Measurements from ENCODE around the gene MEX3D. TPM values are rescaled to one million over a fixed set of nuclear protein-coding genes. Genes with fewer than 3 reads are reported as not detected.

Gene MEX3D
- total RNA-seq, 2 experiments from 2014 or later = 1.6 to 2.3 TPM

DNA sequence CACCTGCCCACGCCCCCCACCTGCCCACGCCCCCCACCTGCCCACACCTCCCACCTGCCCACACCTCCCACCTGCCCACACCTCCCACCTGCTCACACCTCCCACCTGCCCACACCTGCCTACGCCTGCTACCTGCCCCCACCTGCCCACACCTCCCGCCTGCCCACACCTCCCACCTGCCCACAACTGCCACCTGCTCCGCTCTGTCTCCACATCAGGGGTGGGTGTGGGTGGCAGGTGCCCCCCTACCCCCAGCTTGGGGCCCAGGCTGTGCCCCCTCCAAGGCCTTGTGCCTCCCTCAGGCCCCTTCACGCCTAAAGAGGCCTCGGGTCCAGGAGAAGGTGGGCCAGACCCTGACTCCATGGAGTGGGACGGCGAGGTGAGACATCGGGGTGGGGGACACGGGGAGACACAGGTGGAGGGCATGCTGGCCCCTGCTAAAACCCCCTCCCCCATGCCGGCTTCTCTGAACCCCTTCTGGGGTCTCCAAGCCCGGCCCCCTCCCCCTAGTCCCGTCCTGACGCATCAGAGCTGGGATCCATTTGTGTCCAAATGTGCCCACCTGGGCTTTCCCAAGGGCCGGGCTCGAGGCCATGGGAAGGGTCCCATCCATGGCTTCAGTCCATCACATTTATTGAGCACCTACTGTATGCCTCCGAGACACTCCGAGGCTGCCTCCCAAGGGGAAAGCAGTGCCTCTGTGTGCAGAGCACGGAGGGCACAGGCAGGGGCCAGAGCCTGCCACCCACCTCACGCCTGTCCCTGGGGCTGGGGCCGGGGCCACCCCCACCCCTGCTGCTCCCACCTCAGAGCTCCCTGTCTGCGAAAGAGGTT is 39.3 kb downstream of the MEX3D start:
- ATAC-seq (ENCODE audit: poor library complexity) (no peak), DNase-seq (no peak)
- Histone ChIP-seq H3K36me3 (ENCODE audit: insufficient read depth, low read length) (no peaks in the 10 kb centered on the region), H3K4me3 (ENCODE audit: low read length) (no peak overlapping the region), H3K27ac (ENCODE audit: low read depth in 1 of 2, low read length in 2 of 2) (no peak overlapping the region), H3K9me3 (ENCODE audit: control insufficient read depth in 1 of 2, insufficient read depth in 1 of 2, low read length in 2 of 2) (peaks cover 0 to 21% of the 10 kb centered on the region in 2 experiments), H3K4me1 (ENCODE audit: insufficient read depth, low read length) (no peaks in the 10 kb centered on the region), H3K27me3 (ENCODE audit: control insufficient read depth in 1 of 2, insufficient read depth in 2 of 2, low read length in 2 of 2) (peaks cover 32% of the 10 kb centered on the region in 2 experiments)
- Mint-ChIP-seq H3K4me1 (ENCODE audit: low read depth) (peaks cover 8% of the 10 kb centered on the region), H3K27ac (no peak overlapping the region), H3K27me3 (peaks cover 54% of the 10 kb centered on the region), H3K9me3 (no peaks in the 10 kb centered on the region), H3K36me3 (ENCODE audit: low read depth) (no peaks in the 10 kb centered on the region), H3K4me3 (no peak overlapping the region)
- ChIA-PET CTCF (no interaction called here), POLR2A (no interaction called here)
- intact Hi-C loops (cut with DNase I, micrococcal nuclease) = no loop called here
- TF ChIP-seq, protein P1, sequence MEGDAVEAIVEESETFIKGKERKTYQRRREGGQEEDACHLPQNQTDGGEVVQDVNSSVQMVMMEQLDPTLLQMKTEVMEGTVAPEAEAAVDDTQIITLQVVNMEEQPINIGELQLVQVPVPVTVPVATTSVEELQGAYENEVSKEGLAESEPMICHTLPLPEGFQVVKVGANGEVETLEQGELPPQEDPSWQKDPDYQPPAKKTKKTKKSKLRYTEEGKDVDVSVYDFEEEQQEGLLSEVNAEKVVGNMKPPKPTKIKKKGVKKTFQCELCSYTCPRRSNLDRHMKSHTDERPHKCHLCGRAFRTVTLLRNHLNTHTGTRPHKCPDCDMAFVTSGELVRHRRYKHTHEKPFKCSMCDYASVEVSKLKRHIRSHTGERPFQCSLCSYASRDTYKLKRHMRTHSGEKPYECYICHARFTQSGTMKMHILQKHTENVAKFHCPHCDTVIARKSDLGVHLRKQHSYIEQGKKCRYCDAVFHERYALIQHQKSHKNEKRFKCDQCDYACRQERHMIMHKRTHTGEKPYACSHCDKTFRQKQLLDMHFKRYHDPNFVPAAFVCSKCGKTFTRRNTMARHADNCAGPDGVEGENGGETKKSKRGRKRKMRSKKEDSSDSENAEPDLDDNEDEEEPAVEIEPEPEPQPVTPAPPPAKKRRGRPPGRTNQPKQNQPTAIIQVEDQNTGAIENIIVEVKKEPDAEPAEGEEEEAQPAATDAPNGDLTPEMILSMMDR (IDR thresholded peaks at IDR 0.05) = no peak

DNA sequence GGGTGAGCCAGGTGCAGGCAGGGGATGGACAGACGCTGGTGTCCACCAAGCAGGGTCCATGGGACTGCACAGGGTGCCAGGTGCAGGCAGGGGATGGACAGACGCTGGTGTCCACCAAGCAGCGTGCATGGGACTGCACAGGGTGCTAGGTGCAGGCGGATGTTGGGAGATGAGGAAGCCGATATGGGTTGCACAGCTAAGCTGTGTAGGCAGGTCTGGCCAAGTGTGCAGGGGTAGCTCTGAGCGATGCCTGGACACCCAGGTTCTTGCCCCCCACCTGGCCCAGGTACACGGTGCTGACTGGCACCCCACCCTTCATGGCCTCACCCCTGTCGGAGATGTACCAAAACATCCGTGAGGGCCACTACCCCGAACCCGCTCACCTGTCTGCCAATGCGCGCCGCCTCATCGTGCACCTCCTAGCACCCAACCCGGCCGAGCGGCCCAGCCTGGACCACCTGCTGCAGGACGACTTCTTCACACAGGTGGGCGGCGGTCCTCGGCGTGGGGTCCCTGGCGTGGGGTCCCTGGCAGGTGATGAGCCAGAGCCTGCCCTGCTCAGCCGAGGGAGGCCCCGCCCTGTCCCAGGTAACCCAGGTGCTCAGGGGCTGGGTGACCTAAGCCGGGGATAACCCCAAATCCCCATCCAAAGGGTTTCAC is 40.3 kb downstream of the MEX3D start:
- peaks cover 8% of the 10 kb centered on the region for H3K4me1 Mint-ChIP-seq (ENCODE audit: low read depth)
- no peak overlapping the region for H3K4me3 Mint-ChIP-seq
- Histone ChIP-seq H3K9me3 (ENCODE audit: control insufficient read depth in 1 of 2, insufficient read depth in 1 of 2, low read length in 2 of 2) (peaks cover 0 to 27% of the 10 kb centered on the region in 2 experiments), H3K27ac (ENCODE audit: low read depth in 1 of 2, low read length in 2 of 2) (no peak overlapping the region), H3K4me1 (ENCODE audit: insufficient read depth, low read length) (no peaks in the 10 kb centered on the region), H3K4me3 (ENCODE audit: low read length) (no peak overlapping the region), H3K27me3 (ENCODE audit: control insufficient read depth in 1 of 2, insufficient read depth in 2 of 2, low read length in 2 of 2) (peaks cover 34 to 41% of the 10 kb centered on the region in 2 experiments), H3K36me3 (ENCODE audit: insufficient read depth, low read length) (no peaks in the 10 kb centered on the region)
- no peaks in the 10 kb centered on the region for H3K36me3 Mint-ChIP-seq (ENCODE audit: low read depth)
- ChIA-PET CTCF (no interaction called here), POLR2A (no interaction called here)
- TF ChIP-seq, protein P1 (IDR thresholded peaks at IDR 0.05) = no peak
- intact Hi-C loops (cut with DNase I, micrococcal nuclease) = no loop called here
- H3K27ac Mint-ChIP-seq = no peak overlapping the region
- H3K27me3 Mint-ChIP-seq = peaks cover 55% of the 10 kb centered on the region
- H3K9me3 Mint-ChIP-seq = no peaks in the 10 kb centered on the region
- DNase-seq (no peak), ATAC-seq (ENCODE audit: poor library complexity) (no peak)

DNA sequence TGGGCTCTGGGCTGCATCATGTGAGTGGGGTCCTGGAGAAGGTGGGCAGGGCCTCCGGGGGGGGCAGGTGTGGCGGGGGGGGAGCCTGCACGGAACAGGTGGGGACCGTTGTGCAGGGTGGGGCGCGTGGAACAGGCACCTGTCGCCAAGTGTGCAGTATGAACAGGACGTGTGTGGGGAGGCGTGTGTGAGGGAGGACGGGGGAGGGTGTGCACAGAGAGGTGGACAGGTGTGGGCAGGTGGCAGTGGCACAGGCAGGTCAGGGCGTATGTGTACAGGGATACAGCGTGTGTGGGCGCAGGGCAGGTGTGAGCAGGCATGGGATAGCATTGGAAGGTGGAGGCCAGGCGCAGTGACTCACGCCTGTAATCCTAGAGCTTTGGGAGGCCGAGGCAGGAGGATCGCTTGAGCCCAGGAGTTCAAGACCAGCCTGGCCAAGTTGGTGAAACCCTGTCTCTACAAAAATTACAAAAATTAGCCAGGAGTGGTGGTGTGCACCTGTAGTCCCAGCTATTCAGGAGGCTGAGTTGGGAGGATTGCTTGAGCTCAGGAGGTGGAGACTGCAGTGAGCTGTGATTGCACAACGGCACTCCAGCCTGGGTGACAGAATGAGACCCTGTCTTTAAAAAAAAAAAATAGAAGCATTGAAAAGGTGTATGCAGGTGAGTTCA is 41.0 kb downstream of the MEX3D start:
- DNase-seq = no peak
- TF ChIP-seq, protein P1 (IDR thresholded peaks at IDR 0.05) = no peak

More for the DNA sequence above, 41.0 kb downstream of the MEX3D start:
- H3K27me3 ChIP-seq (ENCODE audit: control insufficient read depth in 1 of 2, insufficient read depth in 2 of 2, low read length in 2 of 2) = peaks cover 36 to 41% of the 10 kb centered on the region in 2 experiments
- ChIA-PET POLR2A (no interaction called here), CTCF (no interaction called here)
- H3K27ac ChIP-seq (ENCODE audit: low read depth in 1 of 2, low read length in 2 of 2) = no peak overlapping the region
- Mint-ChIP-seq H3K4me3 (no peak overlapping the region), H3K9me3 (no peaks in the 10 kb centered on the region), H3K4me1 (ENCODE audit: low read depth) (peaks cover 8% of the 10 kb centered on the region), H3K27ac (no peak overlapping the region), H3K36me3 (ENCODE audit: low read depth) (no peaks in the 10 kb centered on the region), H3K27me3 (peaks cover 54% of the 10 kb centered on the region)
- no peaks in the 10 kb centered on the region for H3K4me1 ChIP-seq (ENCODE audit: insufficient read depth, low read length)
- peaks cover 0 to 29% of the 10 kb centered on the region in 2 experiments for H3K9me3 ChIP-seq (ENCODE audit: control insufficient read depth in 1 of 2, insufficient read depth in 1 of 2, low read length in 2 of 2)
- intact Hi-C loops (cut with DNase I, micrococcal nuclease) = no loop called here
- H3K36me3 ChIP-seq (ENCODE audit: insufficient read depth, low read length) = no peaks in the 10 kb centered on the region
- ATAC-seq (ENCODE audit: poor library complexity) = no peak
- H3K4me3 ChIP-seq (ENCODE audit: low read length) = no peak overlapping the region
